Effector CD4-positive, alpha-beta T cell (primary cell): ENCODE measurements around the gene GPC5.
"Not testable (repeated sequence)": the region's sequence is repeated elsewhere in the genome, so short reads cannot be mapped to it uniquely, and the experiment has no call there.

Source experiments
- DNase-seq: peaks from one replicate; pipeline ENCODE4 v3.0.0-alpha.2; 2020

The GPC5 gene

DNA sequence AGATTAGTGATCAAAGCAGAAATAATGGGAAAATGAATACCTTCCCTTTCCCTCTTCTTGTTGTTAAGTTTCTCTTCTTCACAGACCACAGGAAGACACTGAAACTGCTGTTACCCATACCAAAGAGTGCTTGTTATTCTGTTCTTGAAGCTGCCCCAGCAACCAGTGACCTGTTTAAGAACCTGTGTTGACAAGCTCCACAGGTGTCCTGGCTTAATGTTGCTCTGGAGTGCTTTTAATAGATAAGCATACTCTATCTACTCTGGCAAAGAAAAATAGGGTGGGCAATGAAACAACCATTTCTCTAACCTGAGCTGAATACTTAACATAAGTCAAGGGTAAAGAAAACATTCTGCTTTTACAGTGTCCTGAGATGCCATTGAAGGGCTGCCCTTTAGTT, 1321.4 kb downstream of the GPC5 start:
- DNase-seq: no peak

- DNase-seq: no peak
Measured at GRCh38 chr13:92721620-92722019, 1323.2 kb downstream of the GPC5 start.

GRCh38 chr13:92727118-92727517, 1328.7 kb downstream of the GPC5 start:
- DNase-seq: no peak

DNA sequence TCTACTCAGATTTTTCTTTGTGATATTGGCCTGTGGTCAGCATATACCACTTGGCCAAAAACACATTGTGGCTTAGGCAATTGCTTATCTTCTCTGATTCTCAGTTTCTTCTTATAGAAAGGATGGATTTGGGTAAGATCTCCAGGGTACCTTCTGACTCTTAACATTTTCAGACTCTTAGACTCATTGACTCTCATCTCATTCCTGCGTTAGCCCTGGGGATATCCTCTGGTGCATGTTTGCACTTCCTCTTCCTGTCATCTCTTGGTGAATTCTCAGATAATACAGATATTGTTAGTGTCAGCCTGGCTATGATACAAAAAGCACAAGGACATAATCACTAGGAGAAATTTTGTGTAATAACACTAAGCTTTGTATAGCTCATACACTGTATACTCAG, 1335.6 kb downstream of the GPC5 start:
- DNase-seq: no peak

- no peak for DNase-seq
Measured at GRCh38 chr13:92734545-92734944, 1336.1 kb downstream of the GPC5 start.

DNA sequence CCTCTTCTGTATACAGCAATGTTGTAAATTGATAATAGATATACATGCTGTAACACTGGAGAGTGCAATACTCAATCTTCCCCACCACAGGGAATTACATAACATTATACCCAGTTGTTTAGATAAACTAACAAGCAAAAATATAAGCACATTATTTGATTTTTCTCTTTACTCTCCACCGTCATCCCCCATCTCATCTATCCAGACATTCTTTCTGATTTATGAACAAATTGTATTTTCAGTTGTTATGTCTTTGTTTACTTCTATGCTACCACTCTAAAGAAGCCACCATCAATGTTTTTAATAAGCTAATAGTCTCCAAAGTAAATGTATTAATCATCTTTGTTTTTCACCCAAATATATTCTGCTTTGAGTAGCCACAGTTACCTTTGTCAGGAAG, 1337.5 kb downstream of the GPC5 start:
- no peak for DNase-seq

- no peak for DNase-seq
Measured at GRCh38 chr13:92739306-92739818, 1340.9 kb downstream of the GPC5 start.

DNA sequence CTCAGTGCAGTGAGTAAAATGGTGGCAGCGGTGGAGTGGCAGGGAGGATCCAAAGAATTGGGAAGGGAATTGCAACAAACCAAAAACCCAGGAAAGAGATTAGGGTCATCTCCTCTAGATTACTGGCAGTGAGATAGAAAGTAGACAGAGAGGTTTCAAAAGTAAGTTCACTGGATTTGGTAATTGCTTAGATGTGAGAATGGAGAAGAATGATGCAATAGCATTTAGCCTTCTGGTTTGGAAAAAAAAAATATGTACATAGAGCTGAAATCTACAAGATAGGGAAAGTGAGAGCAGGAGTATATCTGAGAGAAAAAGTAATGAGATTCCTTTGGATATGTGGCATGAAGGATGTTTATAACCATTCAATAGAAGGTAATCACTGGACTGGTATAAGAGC, 1345.6 kb downstream of the GPC5 start:
- no peak for DNase-seq

GRCh38 chr13:92745258-92745657, 1346.8 kb downstream of the GPC5 start:
- no peak for DNase-seq

GRCh38 chr13:92752705-92753104, 1354.3 kb downstream of the GPC5 start:
- not testable (repeated sequence) for DNase-seq

DNA sequence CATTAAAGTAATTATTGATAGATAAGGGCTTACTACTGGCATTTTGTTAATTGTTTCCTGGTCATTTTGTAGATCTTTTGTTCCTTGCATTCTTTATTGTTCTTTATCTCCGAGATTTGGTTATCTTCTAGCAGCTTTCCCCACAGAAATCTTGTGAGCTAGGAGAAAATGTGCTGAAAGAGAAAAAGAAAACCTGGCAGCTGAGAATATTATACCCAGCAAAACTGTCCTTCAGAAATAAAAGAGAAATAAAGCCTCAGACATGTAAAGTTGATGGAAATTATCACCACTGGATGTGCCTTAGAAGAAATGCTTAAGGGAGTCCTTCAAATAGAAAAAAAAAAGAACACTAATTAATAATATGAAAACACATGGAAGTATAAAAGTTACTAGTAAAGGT, 1363.3 kb downstream of the GPC5 start:
- DNase-seq: no peak

DNA sequence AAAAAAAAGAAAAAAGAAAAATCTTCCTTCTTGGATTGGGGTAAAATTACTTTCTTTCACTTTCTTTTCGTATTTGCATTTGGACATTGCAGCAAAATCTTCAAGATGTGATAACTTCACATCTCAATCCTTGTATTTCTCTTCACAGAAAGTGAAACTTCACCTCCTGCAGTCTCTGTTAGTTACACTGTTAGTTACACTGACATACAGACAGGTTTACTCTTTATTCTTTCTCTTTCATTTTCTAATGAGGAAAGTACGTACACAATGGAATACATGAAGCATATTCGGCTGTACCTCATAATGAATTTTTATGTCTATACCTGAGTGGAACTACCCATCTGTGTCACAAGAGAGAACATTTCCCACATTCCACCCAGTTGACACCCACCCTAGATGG, 1369.0 kb downstream of the GPC5 start:
- no peak for DNase-seq

DNA sequence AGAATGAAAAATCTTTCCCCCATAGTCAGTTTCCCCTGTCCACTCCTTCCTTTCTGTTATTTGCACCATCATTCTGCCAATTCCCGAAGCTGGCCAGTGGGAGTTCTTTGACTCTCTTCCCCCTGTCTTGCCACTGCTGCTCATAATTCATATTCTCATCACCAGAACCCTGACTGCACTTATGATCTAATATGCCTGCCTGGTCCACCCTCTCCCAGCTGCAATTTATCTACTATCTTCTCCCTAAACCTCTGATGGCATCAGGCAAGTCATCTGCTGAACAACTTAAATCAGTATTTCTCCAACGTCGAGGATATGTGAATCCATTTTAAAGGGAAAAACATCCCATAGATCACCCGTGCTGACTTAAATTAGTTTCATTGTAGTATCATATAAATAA, 1370.2 kb downstream of the GPC5 start:
- DNase-seq: no peak

DNA sequence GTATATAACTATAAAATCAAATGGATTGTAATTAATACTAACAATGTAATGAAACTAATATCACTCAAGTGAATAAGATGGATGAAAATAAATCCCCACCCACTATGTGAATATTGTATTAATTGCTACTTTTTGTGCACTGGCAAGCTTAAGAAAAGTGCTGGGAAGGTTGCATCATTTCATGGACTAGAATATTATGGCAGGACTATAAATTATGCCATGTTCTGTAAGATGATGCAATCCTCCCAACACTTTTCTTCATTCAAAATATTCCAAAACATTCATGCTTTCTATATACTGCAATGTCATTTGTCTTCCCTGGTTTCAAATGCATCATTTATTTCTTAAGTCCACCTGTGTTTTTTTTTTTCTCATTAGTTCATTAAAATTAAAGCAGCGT, 1370.6 kb downstream of the GPC5 start:
- no peak for DNase-seq

GRCh38 chr13:92775658-92776057, 1377.2 kb downstream of the GPC5 start:
- DNase-seq: no peak

- no peak for DNase-seq
Measured at GRCh38 chr13:92781965-92782690, 1383.7 kb downstream of the GPC5 start.

DNA sequence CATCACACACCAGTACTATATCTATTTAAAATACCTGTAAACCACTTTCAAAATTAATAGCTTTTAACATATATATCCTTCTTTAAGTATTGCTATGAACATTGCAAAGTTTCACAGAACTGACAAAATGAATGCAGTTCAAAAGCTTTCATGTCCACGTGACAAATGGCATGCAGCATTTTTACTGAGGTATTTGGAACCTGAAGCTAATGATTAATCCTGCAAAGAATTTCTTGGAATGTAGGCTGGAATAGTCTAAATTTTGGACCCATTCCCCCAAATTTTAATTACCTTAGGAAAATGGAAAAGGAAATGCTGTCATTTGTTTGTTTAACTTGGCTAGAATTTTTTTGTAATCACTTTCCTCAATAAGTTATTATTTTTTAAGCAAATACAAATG, 1404.4 kb downstream of the GPC5 start:
- DNase-seq: no peak

GRCh38 chr13:92804346-92804745, 1405.9 kb downstream of the GPC5 start:
- DNase-seq: no peak

GRCh38 chr13:92804926-92805325, 1406.5 kb downstream of the GPC5 start:
- no peak for DNase-seq

DNA sequence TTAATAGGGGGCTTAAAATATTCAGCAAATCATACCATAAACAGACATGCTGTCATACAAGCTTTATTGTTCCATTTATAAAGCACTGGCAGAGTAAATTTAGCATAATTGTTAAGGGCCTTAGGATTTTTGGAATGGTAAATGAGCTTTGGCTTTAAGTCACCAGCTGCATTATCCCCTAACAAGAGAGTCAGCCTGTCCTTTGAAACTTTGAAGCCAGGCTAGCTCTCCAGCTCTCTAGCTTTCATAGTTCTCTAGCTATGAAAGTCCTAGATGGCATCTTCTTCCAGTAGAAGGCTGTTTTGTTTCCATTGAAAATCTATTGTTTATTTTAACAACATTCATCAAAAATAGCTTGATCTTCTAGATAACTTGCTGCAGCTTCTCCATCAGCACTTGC, 1407.3 kb downstream of the GPC5 start:
- no peak for DNase-seq

DNA sequence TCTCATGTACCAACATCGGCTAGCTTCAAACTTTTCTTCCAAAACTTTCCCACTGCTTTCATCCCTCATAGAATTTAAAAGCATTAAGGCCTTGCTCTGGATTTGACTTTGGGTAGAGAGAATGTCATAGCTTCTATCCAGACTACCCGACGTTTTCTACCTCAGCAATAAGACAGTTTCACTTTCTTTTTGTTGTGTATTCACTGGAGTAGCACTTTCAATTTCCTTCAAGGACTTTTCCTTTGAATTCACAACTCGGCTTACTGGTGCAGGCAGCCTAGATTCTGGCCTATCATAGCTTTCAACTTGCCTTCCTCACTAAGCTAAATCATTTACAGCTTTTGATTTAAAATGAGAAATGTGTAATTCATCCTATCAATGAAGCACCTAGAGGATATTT, 1407.8 kb downstream of the GPC5 start:
- DNase-seq: no peak

- no peak for DNase-seq
Measured at GRCh38 chr13:92807353-92807752, 1408.9 kb downstream of the GPC5 start.

DNA sequence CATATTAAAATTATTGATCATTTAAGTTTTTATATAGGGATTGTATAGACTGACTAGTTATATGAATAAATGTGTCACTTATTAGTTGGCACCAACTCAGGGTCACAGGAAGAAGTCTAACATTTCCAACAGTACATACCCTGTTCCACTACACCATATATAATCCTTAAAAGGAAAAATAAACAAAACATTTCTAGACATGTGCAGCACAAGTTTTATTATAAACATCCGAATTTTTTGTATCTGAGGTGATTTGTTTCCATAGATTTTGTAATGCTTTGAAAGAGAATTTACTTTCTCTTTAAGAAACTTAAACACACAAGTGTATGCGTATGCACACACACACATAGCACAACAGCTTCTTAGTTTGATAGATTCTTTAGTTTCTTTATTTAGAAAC, 1409.5 kb downstream of the GPC5 start:
- no peak for DNase-seq

- no peak for DNase-seq
Measured at GRCh38 chr13:92821324-92821723, 1422.9 kb downstream of the GPC5 start.

GRCh38 chr13:92823059-92823458, 1424.6 kb downstream of the GPC5 start:
- no peak for DNase-seq
